ENCODE data around the gene CITED4. TPM values are rescaled to one million over a fixed set of nuclear protein-coding genes. Genes with fewer than 3 reads are reported as not detected.

Gene CITED4
- total and polyA plus RNA-seq, 8 donors, result 2.4 to 6.9 (median 3.5) TPM

DNA sequence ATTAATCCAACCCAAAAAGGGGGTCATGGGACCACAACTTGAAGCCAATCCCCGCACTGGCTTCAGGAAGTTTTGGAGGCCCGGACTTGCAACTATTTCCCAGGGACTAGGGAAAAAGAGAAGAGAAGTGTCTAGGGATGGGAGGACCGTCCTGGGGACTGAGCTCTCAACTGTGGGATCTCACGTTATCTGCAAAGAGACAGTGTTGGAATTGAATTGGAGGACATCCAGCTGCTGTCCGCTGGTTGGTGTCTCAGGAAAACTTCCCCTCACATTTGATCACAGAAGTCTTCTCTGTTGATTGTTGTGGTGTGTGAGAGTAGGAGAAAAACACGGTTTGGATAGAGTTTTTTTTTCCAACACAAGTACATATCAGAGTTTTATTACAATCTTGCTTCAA is 46.2 kb upstream of the CITED4 start:
- ATAC-seq (no peak), DNase-seq (no peak)
- Histone ChIP-seq H3K4me1 (no peaks in the 10 kb centered on the region), H3K27ac (no peak overlapping the region), H3K36me3 (no peaks in the 10 kb centered on the region), H3K27me3 (no peaks in the 10 kb centered on the region), H3K9me3 (no peaks in the 10 kb centered on the region), H3K4me3 (no peak overlapping the region)
- TF ChIP-seq, protein P1, sequence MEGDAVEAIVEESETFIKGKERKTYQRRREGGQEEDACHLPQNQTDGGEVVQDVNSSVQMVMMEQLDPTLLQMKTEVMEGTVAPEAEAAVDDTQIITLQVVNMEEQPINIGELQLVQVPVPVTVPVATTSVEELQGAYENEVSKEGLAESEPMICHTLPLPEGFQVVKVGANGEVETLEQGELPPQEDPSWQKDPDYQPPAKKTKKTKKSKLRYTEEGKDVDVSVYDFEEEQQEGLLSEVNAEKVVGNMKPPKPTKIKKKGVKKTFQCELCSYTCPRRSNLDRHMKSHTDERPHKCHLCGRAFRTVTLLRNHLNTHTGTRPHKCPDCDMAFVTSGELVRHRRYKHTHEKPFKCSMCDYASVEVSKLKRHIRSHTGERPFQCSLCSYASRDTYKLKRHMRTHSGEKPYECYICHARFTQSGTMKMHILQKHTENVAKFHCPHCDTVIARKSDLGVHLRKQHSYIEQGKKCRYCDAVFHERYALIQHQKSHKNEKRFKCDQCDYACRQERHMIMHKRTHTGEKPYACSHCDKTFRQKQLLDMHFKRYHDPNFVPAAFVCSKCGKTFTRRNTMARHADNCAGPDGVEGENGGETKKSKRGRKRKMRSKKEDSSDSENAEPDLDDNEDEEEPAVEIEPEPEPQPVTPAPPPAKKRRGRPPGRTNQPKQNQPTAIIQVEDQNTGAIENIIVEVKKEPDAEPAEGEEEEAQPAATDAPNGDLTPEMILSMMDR (IDR thresholded peaks at IDR 0.05), result no peak
- intact Hi-C loops (cut with DNase I), result no loop called here

GRCh38 chr1:40907899-40908298 is 45.7 kb upstream of the CITED4 start:
- TF ChIP-seq, protein P1 (IDR thresholded peaks at IDR 0.05), result no peak
- H3K27me3 ChIP-seq, result no peaks in the 10 kb centered on the region
- no peak overlapping the region for H3K4me3 ChIP-seq
- H3K4me1 ChIP-seq, result no peaks in the 10 kb centered on the region
- DNase-seq (no peak), ATAC-seq (no peak)
- H3K27ac ChIP-seq, result no peak overlapping the region
- H3K9me3 ChIP-seq, result no peaks in the 10 kb centered on the region
- intact Hi-C loops (cut with DNase I), result no loop called here
- H3K36me3 ChIP-seq, result no peaks in the 10 kb centered on the region

GRCh38 chr1:40906781-40907400 is 44.7 kb upstream of the CITED4 start:
- DNase-seq (no peak), ATAC-seq (no peak)
- intact Hi-C loops (cut with DNase I), result no loop called here
- Histone ChIP-seq H3K4me3 (no peak overlapping the region), H3K27me3 (no peaks in the 10 kb centered on the region), H3K27ac (no peak overlapping the region), H3K4me1 (no peaks in the 10 kb centered on the region), H3K36me3 (no peaks in the 10 kb centered on the region), H3K9me3 (no peaks in the 10 kb centered on the region)
- TF ChIP-seq, protein P1 (IDR thresholded peaks at IDR 0.05), result no peak

DNA sequence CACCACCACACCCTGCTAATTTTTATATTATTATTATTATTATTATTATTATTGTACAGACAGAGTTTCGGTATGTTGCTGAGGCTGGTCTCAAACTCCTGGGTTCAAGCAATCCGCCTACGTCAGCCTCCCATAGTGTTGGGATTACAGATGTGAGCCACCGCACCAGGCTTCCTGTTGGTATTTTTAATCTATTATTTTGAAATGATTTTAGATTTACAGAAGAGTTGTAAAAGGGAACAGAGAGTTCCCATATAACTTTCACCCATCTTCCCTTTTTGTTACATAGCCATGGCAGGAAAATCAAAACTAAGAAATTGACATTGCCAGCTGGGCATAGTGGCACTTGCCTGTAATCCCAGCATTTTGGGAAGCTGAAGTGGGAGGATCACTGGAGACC is 42.9 kb upstream of the CITED4 start:
- ATAC-seq, result no peak
- DNase-seq, result no peak
- no peaks in the 10 kb centered on the region for H3K4me1 ChIP-seq

DNA sequence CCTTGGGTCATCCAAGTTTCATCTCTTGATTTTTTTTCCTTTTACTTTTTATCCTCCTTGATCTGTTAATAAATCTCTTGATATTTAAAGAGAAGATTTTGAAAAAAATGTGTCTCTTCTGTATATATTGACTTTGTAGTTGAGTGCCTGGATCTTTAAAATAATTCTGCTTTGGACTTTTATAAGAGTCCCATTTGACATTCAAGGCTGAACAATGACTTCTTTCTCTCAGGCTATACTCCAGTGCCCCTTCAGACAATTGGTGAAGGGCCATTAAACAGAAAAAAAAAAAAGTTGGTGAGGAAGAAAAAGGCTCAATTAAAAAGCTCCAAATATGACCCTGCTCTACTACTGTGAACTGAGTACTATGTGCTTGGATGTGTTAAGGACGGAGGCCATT is 40.9 kb upstream of the CITED4 start:
- Histone ChIP-seq H3K9me3 (no peaks in the 10 kb centered on the region), H3K4me3 (no peak overlapping the region), H3K27me3 (no peaks in the 10 kb centered on the region), H3K27ac (no peak overlapping the region), H3K4me1 (peaks cover 3 to 10% of the 10 kb centered on the region in 2 donors), H3K36me3 (no peaks in the 10 kb centered on the region)
- DNase-seq, result no peak
- no peak for ATAC-seq
- intact Hi-C loops (cut with DNase I), result no loop called here
- TF ChIP-seq, protein P1 (IDR thresholded peaks at IDR 0.05), result no peak

More for the DNA sequence above, 42.9 kb upstream of the CITED4 start:
- Histone ChIP-seq H3K36me3 (no peaks in the 10 kb centered on the region), H3K4me3 (no peak overlapping the region), H3K27ac (no peak overlapping the region), H3K9me3 (no peaks in the 10 kb centered on the region), H3K27me3 (no peaks in the 10 kb centered on the region)
- intact Hi-C loops (cut with DNase I), result no loop called here
- TF ChIP-seq, protein P1 (IDR thresholded peaks at IDR 0.05), result no peak

All from left lung (tissue), 10 donors.